ENCODE results near the gene SRF.

The SRF gene

DNA sequence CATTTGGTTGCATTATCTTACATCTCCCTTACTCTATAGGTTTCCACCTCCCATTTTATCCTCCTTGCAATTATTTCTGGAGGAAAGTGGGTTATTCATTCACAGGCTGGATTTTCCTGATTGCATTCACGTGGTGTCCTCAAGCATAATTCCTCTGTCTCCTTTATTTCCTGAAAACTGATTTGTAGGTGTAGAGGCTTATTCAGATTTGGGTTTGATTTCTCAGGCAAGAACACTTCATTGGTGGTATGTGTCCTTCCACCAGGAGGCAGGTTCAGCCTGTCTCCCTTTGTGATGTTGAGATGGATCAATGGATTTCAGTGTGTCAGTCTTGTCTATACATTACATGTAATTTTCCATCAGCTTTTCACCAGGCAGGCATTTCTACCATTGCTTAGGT is 40.9 kb downstream of the SRF start:
- no peaks in the 10 kb centered on the region for H3K4me1 Mint-ChIP-seq
- no peaks in the 10 kb centered on the region for H3K9me3 Mint-ChIP-seq

DNA sequence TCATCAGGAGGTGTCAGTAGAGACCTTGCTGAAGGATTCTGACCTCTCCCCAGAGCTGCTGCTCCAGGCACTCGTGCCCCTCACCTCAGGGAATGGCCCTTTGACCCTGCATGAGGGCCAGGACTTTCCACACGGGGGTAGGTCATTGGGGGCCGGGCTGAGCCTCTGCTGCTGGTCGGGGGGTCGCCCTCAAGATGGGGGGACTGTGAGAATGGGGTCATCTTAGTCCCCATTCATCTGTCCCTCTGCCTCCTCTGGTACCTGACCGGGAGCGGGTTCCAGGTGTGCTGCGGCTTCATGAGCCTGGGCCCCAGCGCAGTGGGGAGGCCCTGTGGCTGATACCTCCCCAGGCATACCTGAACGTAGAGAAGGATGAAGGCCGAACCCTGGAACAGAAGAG is 42.4 kb downstream of the SRF start:
- DNase-seq: no peak
- H3K4me3 Mint-ChIP-seq: no peak overlapping the region
- ATAC-seq: no peak
- no peaks in the 10 kb centered on the region for H3K27me3 Mint-ChIP-seq
- H3K9me3 Mint-ChIP-seq: no peaks in the 10 kb centered on the region
- no peak overlapping the region for H3K27ac Mint-ChIP-seq
- no peaks in the 10 kb centered on the region for H3K4me1 Mint-ChIP-seq

More for the DNA sequence above, 40.9 kb downstream of the SRF start:
- DNase-seq (no peak), ATAC-seq (no peak)
- no peak overlapping the region for H3K4me3 Mint-ChIP-seq
- no peaks in the 10 kb centered on the region for H3K27me3 Mint-ChIP-seq
- H3K27ac Mint-ChIP-seq: peak overlapping the region in 1 of 2 donors; percentile 48

DNA sequence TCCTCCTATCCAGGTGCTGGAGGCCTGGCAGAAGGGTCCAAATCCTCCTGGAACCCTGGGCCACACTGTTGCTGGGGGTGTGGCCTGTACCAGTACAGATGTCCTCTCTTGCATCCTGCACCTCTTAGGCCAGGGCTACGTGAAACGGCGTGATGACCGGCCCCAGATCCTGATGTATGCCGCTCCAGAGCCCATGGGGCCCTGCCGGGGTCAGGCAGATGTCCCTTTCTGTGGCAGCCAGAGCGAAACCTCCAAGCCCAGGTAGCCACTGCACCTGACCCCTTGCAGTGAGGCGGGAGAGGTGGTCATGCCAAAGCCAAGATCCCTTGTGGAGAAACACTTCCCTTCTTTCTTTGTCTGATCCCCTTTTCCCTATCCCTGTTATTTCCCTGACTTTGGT is 44.0 kb downstream of the SRF start:
- Mint-ChIP-seq H3K4me3 (no peak overlapping the region), H3K27ac (no peak overlapping the region), H3K27me3 (no peaks in the 10 kb centered on the region), H3K9me3 (no peaks in the 10 kb centered on the region), H3K4me1 (no peaks in the 10 kb centered on the region)
- ATAC-seq: no peak
- DNase-seq: no peak

DNA sequence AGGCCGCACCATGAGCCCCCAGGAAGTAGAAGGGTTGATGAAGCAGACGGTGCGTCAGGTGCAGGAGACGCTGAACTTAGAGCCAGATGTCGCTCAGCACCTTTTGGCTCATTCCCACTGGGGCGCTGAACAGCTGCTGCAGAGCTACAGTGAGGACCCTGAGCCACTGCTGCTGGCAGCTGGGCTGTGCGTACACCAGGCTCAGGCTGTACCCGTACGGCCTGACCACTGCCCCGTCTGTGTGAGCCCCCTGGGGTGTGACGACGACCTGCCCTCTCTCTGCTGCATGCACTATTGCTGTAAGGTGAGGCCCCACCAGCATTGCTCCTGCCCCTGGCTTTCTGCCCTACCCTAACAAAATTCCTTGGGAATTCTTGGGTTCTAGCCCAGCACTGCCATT is 45.1 kb downstream of the SRF start:
- H3K27me3 Mint-ChIP-seq: no peaks in the 10 kb centered on the region
- H3K4me3 Mint-ChIP-seq: no peak overlapping the region
- no peak overlapping the region for H3K27ac Mint-ChIP-seq
- ATAC-seq (no peak), DNase-seq (no peak)
- H3K9me3 Mint-ChIP-seq: no peaks in the 10 kb centered on the region
- peaks cover 6% of the 10 kb centered on the region for H3K4me1 Mint-ChIP-seq

DNA sequence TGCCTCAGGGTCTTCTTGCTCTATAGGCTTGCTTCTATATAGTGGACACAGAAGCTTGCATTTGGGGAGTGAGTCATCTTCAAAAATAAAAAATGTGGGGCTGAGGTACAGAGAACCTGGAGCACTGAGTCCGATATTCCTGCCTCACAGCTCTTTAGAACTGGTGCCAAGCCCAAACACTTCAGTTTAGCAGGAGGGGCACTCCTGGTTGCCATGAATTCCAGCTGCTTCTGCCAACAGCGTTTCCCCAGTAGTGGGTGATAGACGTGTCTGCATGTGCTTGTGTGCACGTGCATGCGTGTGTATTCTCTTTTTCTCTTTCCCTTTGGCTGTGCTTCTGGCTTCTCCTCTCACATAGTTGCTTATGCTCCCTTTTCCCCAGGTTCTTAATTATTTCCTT is 46.3 kb downstream of the SRF start:
- H3K4me1 Mint-ChIP-seq: peaks cover 17% of the 10 kb centered on the region
- ATAC-seq: no peak
- no peak overlapping the region for H3K4me3 Mint-ChIP-seq
- DNase-seq: no peak
- H3K27me3 Mint-ChIP-seq: no peaks in the 10 kb centered on the region
- no peaks in the 10 kb centered on the region for H3K9me3 Mint-ChIP-seq
- H3K27ac Mint-ChIP-seq: no peak overlapping the region

DNA sequence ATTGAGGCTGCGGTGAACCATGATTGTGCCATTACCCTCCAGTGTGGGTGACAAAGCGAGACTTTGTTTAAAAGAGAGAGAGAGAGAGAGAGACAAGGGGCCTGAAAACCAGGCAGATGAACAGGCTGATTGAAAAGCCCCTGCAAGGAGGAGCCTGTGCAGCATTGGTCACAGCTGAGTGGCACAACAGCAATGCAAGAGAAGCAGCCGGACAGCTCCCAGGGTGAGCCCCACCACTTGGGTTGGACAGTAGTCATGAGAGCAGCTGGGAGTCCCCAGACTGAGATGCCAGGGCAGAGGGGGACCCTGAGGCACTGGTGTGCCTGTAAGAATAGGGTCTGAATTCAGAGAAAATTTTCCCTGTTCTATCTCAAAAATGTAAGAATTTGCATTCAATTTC is 48.0 kb downstream of the SRF start:
- no peak overlapping the region for H3K27ac Mint-ChIP-seq
- ATAC-seq (no peak), DNase-seq (no peak)
- no peak overlapping the region for H3K4me3 Mint-ChIP-seq
- H3K4me1 Mint-ChIP-seq: peaks cover 32% of the 10 kb centered on the region
- H3K27me3 Mint-ChIP-seq: no peaks in the 10 kb centered on the region
- H3K9me3 Mint-ChIP-seq: no peaks in the 10 kb centered on the region

DNA sequence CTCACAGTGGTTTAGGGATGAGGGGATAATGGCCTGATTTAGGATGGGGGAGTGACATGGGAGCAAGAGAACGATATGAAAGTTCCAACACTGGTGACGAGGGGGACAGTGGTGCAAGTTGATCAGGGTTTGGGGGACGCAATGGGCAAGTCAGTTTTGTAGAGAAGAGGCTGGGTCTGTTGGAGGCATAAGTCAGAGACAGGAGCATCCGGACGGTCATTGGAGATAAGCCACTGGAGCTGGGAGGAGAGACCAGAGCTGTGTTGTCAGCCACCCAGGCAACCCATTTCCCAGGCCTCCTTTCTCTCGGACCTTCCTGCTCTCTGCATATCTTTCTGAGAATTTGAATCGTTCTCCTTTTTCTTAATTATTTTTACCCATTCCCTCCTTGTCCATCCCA is 48.7 kb downstream of the SRF start:
- no peak overlapping the region for H3K4me3 Mint-ChIP-seq
- DNase-seq (no peak), ATAC-seq (no peak)
- H3K27ac Mint-ChIP-seq: peak overlapping the region in 1 of 2 donors; percentile 5
- H3K9me3 Mint-ChIP-seq: no peaks in the 10 kb centered on the region
- H3K4me1 Mint-ChIP-seq: peaks cover 39% of the 10 kb centered on the region
- no peaks in the 10 kb centered on the region for H3K27me3 Mint-ChIP-seq

DNA sequence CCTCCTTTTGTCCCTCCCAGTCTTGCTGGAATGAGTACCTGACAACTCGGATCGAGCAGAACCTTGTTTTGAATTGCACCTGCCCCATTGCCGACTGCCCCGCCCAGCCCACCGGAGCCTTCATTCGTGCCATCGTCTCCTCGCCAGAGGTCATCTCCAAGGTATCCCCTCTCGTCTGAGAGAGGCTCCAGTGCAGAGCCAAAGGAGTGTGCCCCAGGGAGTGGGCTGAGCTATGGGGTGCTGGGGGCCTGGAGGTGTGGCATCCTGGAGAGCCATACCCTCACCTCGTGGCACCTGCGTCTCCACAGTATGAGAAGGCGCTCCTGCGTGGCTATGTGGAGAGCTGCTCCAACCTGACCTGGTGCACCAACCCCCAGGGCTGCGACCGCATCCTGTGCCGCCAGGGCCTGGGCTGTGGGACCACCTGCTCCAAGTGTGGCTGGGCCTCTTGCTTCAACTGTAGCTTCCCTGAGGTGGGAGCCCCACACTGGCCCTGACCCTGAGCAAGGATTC is 49.4 kb downstream of the SRF start:
- Mint-ChIP-seq H3K4me3 (no peak overlapping the region), H3K4me1 (peaks cover 45% of the 10 kb centered on the region), H3K27ac (no peak overlapping the region), H3K27me3 (no peaks in the 10 kb centered on the region), H3K9me3 (no peaks in the 10 kb centered on the region)
- ATAC-seq (no peak), DNase-seq (no peak)

DNA sequence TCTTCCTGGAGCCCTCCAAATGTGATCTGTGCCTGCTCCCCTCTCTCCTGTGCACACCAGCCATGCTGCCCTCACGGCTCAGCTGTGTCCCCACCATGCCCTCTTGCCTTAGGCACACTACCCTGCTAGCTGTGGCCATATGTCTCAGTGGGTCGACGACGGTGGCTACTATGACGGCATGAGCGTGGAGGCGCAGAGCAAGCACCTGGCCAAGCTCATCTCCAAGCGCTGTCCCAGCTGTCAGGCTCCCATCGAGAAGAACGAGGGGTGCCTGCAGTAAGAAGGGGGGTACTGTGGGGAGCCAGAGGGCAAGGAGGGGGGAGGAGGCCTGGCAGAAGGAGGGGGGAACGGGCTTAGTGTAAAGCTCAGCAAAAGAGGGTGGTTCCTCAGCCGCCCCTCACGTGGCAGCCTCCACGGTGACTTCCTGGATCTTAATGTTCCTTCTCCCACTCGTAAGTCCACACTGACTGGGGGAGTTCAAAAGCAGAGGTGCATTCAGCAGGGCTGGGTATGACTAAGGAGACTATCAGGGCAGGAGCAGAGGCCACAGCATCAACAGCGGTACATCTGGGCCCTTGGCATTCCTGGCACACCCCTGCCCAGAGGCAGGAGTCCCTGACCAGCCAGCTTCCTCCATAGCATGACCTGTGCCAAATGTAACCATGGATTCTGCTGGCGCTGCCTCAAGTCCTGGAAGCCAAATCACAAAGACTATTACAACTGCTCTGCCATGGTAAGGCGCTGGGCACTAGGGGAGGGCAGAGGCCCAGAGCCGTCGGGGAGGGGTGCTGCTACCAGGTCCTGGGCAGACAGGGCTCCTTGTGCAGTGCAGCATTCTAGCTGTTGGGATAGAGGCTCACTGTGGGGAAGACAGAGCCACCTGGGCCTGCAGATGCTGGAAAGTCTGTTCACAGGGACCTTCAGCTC is 50.2 kb downstream of the SRF start:
- Mint-ChIP-seq H3K9me3 (no peaks in the 10 kb centered on the region), H3K4me1 (peaks cover 53% of the 10 kb centered on the region), H3K27me3 (no peaks in the 10 kb centered on the region), H3K27ac (peak overlapping the region in 1 of 2 donors; percentile 66), H3K4me3 (peak overlapping the region in 1 of 2 donors; percentile 21)
- ATAC-seq: no peak
- no peak for DNase-seq

DNA sequence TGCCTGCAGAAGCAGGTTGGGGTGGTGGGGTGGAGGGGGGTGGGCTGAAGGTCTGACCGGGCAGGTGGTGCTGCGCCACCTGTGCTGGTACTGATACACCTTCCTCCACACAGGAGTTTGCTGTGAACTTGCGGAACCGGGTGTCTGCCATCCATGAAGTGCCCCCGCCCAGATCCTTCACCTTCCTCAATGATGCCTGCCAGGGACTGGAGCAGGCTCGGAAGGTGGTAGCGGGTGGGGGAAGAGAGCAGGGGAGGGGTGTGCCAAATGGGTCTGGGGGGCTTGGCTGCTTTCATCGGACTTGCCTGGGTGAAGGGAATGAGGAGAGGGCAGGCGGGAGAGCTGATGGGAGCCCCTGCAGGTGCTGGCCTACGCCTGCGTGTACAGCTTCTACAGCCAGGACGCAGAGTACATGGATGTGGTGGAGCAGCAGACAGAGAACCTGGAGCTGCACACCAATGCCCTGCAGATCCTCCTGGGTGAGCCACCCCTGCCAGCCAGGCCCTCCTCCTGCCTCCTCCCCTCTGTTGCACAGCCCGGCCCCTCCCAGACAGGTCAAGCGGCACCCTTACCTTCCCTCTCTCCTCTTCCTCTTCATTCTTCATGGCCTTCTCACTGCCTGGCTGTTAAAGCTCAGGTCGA is 51.5 kb downstream of the SRF start:
- no peaks in the 10 kb centered on the region for H3K9me3 Mint-ChIP-seq
- H3K4me1 Mint-ChIP-seq: peaks cover 63% of the 10 kb centered on the region

DNA sequence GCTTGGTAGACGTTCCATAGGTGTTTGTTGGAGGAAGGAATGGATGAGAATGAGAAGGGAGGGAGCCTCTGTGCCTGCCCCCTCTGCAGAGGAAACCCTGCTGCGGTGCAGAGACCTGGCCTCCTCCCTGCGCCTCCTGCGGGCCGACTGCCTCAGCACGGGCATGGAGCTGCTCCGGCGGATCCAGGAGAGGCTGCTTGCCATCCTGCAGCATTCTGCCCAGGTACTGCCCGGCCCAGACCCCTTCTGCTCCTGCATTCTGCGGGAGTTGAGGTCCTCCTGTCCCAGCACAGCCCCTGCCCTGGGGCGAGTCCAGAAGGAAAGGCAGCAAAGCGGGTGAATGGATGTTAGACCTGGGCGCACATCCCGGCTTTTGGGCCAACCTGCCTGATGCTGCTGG is 52.1 kb downstream of the SRF start:
- H3K27me3 Mint-ChIP-seq: no peaks in the 10 kb centered on the region
- H3K4me3 Mint-ChIP-seq: no peak overlapping the region
- no peak for DNase-seq
- peak overlapping the region in 1 of 2 donors; percentile 0 for H3K27ac Mint-ChIP-seq
- no peak for ATAC-seq
- H3K9me3 Mint-ChIP-seq: no peaks in the 10 kb centered on the region
- H3K4me1 Mint-ChIP-seq: peaks cover 70% of the 10 kb centered on the region

More for the DNA sequence above, 51.5 kb downstream of the SRF start:
- DNase-seq (no peak), ATAC-seq (no peak)
- Mint-ChIP-seq H3K27ac (peak overlapping the region; percentile 0 to 93), H3K4me3 (no peak overlapping the region), H3K27me3 (no peaks in the 10 kb centered on the region)

DNA sequence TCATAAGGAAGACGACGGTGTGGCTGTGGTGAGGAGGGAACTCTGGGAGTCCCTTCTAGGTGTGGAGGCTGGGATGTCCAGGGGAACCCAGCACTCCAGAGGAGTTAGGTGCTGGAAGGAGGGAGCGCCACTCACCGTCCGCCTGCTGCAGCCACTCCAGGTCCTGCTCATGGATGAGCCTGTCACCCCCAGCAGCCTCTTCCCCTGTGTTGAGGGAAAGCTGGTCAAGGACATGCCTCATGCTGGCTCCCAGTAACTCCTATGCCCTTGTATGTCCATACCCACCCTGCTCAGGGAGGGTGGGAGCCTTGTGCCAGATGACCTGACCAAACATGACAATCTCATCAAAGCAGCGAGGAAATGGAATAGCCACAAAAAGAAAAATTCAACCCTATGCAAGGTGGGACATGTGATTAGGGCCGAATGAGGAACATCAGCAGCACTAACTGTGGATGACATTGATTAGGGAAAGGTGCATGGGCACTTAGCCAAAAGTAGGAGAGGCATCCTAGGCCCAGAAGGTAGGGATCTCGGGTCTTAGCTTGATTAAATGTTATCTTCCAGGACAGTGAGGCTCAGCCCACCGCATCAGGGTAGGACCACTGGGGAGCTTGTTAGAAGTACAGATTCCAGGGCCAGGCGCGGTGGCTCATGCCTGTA is 55.3 kb downstream of the SRF start:
- H3K27me3 Mint-ChIP-seq: no peaks in the 10 kb centered on the region
- no peaks in the 10 kb centered on the region for H3K9me3 Mint-ChIP-seq
- peaks cover 77% of the 10 kb centered on the region for H3K4me1 Mint-ChIP-seq
- no peak for ATAC-seq
- peak overlapping the region in 1 of 2 donors; percentile 93 for H3K27ac Mint-ChIP-seq
- peak overlapping the region; percentile 76 to 78 for H3K4me3 Mint-ChIP-seq
- no peak for DNase-seq

DNA sequence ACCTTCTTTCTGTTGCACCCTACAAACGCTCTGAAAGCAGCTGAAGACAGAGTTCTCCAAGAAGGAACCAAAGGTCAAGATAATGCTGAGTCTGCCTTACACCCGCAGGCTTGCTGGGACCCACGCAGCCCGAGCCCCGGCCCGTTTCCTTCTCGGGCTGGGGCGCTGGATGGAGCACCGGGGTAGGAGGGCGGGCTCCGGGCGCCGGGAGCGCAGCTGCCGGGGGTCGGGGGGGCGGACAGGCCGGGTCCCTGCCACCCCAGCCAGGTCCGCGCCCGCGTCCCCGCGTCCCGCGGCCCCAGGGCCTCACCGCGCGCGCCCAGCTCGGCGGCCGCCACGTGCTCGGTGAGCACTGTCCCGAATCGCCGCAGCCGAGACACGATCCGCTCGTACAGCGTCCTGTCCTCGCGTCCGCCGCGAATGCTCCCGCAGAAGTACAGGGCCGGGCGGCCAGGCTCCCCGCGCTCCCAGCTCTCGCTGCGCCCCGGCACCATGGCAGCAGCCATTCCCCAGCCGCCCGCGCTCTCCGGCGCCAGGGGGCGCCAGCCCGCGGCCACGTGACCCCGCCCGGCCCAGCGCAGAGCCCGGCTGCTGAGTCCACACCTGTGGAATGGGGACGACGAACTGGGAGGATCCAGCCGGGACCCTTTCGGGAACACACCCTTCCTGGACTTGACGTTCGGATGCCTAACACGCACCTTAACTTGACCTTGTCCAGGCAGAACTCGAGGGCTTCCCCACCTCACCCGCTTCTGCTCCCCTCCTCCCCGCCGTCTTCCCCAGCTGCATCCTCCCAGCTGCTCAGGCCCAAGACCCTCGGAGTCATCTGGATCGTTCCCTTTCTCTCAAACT is 58.1 kb downstream of the SRF start, which contains the start of gene DNPH1:
TSS of gene DNPH1 (minus strand) at position 531 of the 852 bp plus-strand sequence. CDS start at position 506, 25 bp downstream.
- Mint-ChIP-seq H3K27me3 (no peaks in the 10 kb centered on the region), H3K4me1 (peaks cover 59% of the 10 kb centered on the region), H3K4me3 (peak within 1 kb of the TSS; percentile 88 to 89), H3K27ac (peak within 1 kb of the TSS; percentile 91 to 95), H3K9me3 (no peaks in the 10 kb centered on the region)
- DNase-seq: peak; percentile 81 to 86
- peak; percentile 85 for ATAC-seq

DNA sequence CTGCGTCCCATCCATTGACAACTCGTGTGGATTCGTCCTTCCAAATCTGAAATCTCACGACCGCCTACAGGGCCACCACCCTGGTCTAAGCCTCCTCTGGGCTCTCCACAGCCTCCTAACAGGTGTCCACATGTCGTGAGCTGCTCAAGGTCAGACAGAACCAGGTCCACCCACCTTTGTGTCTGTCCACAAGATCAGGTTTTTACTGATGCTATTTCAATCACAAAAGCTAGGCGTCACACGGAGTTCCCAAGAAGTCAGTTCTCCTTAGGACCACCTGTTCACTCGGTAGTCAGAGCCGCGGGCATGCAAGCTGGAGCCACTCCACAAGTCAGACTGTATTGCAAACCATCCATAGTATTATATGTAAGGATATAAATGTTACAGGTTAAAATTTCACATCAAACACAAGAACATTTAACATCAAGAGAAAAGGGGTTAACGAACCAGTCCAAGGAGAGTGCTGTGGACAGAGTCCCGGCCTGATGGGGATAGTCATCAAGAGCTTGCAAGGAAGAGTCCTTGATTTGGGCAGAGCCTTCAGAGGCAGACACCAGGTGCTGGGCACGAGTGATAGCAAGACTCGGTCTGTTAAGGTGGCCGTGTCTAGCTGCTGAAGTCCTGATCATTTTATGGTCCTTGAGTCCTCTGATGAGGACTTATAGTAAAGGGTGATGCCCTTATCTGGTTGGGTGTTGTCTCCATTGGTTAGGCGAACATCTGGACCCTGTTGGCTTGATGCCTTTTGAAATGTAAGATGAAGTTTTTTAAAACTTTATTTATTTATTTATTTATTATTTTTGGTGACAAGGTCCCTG is 58.9 kb downstream of the SRF start:
- ATAC-seq (peak; percentile 29), DNase-seq (no peak)
- H3K9me3 Mint-ChIP-seq: no peaks in the 10 kb centered on the region
- H3K27me3 Mint-ChIP-seq: no peaks in the 10 kb centered on the region
- H3K4me1 Mint-ChIP-seq: peaks cover 52% of the 10 kb centered on the region
- H3K27ac Mint-ChIP-seq: peak overlapping the region; percentile 91 to 95
- peak overlapping the region; percentile 72 to 86 for H3K4me3 Mint-ChIP-seq

All from stimulated activated naive CD8-positive, alpha-beta T cell treated with anti-CD3 and anti-CD28 coated beads, Interleukin-15, amount 100 ng/mL, for 72 hours (primary cell).